HG03378 (cell line): ENCODE measurements around the gene CDC25B.

Experiments
- ATAC-seq: cut with Tn5 transposase; IDR thresholded peaks from one replicate; pipeline ENCODE4 v1.9.1; 2021; ENCODE audit warnings: mild to moderate bottlenecking, moderate library complexity; ENCODE audit not compliant: unreplicated experiment

CDC25B gene

GRCh38 chr20:3795511-3796468, at the start of gene CDC25B:
TSS of gene CDC25B (plus strand) at chr20:3796310. CDS start at chr20:3796532, 222 bp downstream.
- ATAC-seq: no peak

- ATAC-seq: no peak
Observed at GRCh38 chr20:3747471-3747870, 48.6 kb upstream of the CDC25B start.

- ATAC-seq: no peak
Observed at GRCh38 chr20:3748073-3748472, 48.0 kb upstream of the CDC25B start.

- ATAC-seq: no peak
Observed at GRCh38 chr20:3749087-3749688, 46.9 kb upstream of the CDC25B start.

DNA sequence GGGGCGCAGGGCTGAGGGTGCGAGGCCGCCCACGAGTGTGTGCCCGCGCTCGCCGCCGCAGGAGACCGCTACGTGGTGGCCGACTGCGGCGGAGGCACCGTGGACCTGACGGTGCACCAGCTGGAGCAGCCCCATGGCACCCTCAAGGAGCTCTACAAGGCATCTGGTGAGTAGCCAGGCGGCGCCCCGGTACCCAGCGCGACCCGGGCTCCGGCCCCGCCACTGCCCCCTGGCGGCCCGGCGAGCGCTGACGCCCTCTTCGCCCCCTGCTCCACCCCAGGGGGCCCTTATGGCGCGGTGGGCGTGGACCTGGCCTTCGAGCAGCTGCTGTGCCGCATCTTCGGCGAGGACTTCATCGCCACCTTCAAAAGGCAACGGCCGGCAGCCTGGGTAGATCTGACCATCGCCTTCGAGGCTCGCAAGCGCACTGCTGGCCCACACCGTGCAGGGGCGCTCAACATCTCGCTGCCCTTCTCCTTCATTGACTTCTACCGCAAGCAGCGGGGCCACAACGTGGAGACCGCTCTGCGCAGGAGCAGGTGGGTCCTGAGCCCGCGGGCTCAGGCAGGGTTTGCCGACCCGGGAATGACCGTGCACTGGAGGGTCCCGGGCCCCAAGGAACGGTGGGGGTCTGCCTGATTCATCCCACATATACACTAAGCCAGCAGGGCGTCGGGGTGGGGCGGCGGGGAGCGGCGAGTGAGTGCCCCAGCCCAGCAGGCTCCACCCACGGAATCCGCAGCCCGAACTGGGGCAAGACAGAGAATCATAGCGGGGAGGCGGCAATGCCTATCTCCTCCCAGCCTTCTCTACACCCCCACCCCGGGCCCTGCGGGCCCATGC, 46.2 kb upstream of the CDC25B start:
- no peak for ATAC-seq

GRCh38 chr20:3751305-3751674, 44.8 kb upstream of the CDC25B start:
- no peak for ATAC-seq

GRCh38 chr20:3751675-3752385, 44.3 kb upstream of the CDC25B start:
- no peak for ATAC-seq

DNA sequence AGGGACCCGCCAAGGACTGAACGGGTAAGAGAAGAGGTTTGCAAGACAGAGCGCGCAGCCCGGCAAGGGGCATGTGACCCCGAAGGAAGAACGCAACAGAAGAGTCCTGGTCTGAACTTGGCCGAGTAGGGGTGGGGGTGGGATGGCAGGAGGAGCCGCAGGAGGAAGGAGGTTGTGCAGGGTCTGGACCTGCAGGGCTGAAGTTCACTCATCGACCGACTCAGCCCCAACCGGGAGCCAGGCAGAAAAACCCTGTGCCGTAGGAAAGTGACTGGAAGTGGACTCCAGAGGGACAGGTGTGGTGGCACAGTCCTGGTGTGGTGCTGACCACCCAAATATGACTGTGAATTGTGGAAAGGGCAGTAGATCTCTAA, 43.7 kb upstream of the CDC25B start:
- ATAC-seq: no peak

- no peak for ATAC-seq
Observed at GRCh38 chr20:3753098-3753497, 43.0 kb upstream of the CDC25B start.

DNA sequence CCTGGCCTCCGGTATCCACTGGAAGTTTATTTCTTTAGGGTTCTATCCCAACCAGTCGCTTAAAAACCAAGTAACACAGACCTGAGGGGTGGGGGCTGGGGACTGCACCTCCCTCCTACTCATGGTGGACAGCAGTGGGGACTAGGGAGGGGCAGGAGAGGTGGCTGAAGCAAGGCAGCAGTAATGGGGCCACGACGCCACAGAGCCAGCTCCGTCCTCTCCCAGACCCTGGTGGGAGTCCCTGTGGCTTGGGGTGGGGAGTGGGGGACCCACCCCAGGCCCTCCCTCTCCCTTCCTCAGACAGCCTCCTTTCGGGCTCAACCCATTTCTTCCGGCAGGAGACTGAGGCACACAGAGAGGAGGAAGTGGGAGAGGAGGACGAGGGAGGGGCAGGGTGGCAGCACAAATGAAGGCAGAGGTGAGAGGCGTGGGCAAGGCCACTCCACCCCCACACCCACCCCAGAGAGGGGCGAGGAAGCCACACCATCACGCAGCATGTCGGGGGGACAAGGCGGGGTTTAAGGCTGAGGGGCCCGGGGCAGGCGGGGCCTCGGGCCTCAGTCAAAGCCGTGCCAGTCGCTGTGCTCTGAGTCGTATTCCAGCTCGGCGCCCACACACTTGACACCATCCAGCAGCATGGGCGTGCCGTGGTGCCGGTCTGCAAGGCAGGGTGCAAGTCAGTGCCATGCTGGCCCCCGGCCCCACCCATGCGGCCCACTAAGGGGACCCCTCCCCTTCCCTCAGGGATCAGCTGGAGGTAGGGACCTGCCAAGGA, 42.4 kb upstream of the CDC25B start:
- ATAC-seq: no peak

DNA sequence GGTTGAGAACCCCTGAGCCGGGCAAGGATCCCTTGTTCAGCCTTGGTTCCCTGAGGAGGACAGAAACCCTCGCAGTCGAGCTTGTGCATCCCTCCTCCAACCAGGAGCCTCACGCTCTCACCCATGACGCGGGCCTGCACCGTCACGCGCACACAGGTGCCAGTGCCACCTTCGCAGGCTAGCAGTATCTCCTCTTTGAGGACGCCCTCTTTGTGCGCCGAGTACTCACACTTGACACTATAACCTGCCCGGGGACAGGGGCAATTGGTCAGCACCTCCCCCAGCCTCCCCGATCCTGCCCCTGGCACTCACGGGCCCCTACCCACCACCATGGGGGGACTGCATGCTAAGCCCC, 41.9 kb upstream of the CDC25B start:
- no peak for ATAC-seq

- ATAC-seq: no peak
Observed at GRCh38 chr20:3755269-3755668, 40.8 kb upstream of the CDC25B start.

GRCh38 chr20:3755814-3756480, 40.2 kb upstream of the CDC25B start:
- no peak for ATAC-seq

DNA sequence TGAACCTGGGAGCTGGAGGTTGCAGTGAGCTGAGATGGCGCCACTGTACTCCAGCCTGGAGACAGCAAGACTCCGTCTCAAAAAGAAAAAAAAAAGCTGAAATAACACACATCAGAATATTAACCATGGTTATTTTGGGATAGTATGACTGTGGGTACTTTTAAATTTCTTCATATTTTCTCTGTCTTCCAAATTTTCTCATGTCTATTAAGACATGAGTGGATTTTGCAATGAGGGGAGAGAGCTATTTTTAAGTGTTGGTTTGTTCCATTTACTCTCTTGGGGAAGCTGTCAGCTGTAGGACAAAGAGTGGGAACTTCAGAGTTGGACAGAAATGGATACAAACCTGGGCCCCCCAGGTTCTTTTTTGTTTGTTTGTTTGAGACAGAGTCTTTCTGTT, 38.8 kb upstream of the CDC25B start:
- no peak for ATAC-seq

DNA sequence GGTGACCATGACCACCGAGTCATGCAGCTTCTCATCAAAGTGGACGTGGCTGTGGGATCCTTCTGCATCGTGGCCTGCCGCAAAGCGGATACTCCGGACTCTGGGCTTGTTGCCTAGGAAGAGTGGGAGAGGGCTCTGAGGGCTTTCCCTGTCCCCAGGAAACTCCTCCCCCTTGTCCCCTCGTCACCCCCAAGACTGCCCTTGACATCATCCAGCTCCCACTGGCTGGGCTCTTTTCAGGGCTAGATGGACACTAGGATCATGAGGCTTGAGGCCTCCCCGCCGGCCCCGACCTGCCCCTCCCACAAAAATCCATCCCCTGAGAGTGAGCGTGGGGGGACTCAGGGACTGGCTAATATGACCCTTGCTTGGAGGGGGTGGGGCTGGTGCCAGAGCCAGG, 37.5 kb upstream of the CDC25B start:
- ATAC-seq: no peak

DNA sequence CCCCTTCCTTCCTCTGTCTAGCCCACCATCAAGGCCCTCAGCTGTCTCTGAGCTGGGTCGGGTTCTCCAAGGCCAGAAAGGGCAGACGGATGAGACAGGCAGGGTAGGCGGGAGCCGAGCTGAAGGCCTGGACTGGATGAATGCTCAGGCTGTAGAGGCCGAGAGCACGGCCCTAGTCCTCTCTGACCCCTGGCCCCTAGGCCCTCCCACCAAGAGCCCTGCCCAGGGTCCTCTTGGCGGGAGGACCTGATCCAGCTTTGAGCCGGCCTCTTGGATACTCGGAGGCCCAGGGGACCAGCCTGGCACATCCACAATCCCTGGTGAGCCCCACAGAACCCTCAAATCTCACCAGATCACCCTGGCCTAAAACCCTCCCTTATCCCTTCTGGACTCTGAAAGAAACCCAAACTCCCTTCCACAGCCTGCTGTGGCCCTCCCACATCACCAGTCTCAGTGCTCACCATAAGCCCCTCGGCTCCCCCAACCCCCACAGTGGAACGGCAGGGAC, 36.7 kb upstream of the CDC25B start:
- ATAC-seq: no peak

DNA sequence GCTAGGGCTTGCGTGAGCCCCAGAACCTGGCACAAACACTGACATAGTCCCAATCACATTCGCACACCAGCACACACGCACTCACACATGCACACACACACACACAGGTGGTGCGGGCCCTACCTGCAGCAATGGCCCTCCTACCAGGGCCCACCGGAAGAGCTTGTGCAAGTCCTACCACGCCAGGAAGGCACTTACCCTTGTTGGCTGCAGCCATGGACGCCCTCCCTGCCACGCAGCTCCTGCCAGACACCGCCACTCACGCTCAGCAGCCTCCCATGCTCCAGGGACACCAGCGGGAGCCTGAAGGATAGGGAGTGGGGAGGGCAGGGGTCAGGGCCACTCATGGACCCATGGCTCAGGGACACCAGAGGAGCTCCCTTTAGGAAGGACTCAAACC, 36.2 kb upstream of the CDC25B start:
- no peak for ATAC-seq

DNA sequence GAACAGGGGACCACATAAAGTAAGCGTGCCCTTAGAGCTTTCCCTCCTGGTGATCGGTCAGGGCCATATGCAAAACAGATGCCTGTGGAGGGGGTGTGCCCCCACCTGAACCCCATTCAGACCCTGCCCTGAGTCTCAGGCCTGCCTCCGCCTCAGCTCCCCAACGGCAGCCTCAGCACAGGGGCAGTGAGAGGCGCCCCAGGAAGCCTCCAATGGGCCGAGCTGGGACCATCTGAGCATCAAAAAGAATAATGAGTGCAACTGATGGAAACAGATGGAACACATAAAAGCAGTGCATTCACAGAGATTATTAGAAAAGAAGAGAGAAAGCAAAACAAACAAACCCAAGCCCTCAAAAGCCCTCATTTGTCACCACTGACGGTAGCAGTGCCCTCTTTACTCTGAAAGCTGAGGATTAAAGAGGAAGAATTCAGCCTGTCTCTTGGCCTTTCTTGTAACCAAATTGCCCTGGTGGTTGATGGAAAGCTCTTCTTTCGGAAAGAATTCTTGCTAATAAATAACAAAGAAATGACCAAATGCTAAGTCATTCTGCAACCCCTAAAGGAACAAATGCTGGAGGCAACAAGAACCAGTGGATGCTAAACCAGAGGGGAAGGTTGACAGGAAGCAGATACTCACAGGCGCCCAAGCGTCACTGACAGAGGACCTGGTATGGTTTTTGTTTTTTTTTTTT, 35.3 kb upstream of the CDC25B start:
- no peak for ATAC-seq
